ENCODE results near the gene AFF4.

Gene AFF4

DNA sequence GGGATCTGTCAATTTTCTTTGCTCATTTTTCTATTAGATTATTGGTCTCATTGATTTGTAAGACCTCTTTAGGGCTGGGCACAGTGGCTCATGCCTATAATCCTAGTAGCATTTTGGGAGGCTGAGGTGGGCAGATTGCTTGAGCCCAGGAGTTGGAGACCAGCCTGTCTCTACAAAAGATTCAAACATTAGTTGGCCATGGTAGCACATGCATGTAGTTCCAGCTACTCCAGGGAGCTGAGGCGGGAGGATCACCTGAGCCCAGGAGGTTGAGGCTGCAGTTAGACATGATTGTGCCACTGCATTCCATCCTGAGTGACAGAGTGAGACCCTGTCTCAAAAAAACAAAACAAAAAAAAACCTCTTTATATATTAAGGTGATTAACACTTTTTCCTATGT lies 126.6 kb downstream of the AFF4 start:
- Histone ChIP-seq H3K36me3 (replicated peaks; ENCODE audit: low read depth, low read length) (no peaks in the 10 kb centered on the region), H3K9ac (ENCODE audit: low read length) (no peak overlapping the region), H3K9me3 (ENCODE audit: insufficient read depth, low read length) (no peaks in the 10 kb centered on the region), H2AFZ (ENCODE audit: low read depth, low read length) (no peak overlapping the region), H3K79me2 (ENCODE audit: low read length) (no peaks in the 10 kb centered on the region), H3K27me3 (ENCODE audit: low read depth, low read length) (no peaks in the 10 kb centered on the region), H3K4me1 (ENCODE audit: low read length) (no peaks in the 10 kb centered on the region), H4K20me1 (ENCODE audit: insufficient read depth, low read length) (no peaks in the 10 kb centered on the region), H3K27ac (ENCODE audit: low read length) (no peak overlapping the region), H3K4me3 (ENCODE audit: low read length) (no peak overlapping the region), H3K4me2 (ENCODE audit: low read length) (no peak overlapping the region)
- TF ChIP-seq EZH2phosphoT487 (IDR thresholded peaks at IDR 0.05; ENCODE audit: low read depth) = no peak
- TF ChIP-seq, protein P1, sequence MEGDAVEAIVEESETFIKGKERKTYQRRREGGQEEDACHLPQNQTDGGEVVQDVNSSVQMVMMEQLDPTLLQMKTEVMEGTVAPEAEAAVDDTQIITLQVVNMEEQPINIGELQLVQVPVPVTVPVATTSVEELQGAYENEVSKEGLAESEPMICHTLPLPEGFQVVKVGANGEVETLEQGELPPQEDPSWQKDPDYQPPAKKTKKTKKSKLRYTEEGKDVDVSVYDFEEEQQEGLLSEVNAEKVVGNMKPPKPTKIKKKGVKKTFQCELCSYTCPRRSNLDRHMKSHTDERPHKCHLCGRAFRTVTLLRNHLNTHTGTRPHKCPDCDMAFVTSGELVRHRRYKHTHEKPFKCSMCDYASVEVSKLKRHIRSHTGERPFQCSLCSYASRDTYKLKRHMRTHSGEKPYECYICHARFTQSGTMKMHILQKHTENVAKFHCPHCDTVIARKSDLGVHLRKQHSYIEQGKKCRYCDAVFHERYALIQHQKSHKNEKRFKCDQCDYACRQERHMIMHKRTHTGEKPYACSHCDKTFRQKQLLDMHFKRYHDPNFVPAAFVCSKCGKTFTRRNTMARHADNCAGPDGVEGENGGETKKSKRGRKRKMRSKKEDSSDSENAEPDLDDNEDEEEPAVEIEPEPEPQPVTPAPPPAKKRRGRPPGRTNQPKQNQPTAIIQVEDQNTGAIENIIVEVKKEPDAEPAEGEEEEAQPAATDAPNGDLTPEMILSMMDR (IDR thresholded peaks at IDR 0.05; ENCODE audit: low read depth, low read length) = no peak

DNA sequence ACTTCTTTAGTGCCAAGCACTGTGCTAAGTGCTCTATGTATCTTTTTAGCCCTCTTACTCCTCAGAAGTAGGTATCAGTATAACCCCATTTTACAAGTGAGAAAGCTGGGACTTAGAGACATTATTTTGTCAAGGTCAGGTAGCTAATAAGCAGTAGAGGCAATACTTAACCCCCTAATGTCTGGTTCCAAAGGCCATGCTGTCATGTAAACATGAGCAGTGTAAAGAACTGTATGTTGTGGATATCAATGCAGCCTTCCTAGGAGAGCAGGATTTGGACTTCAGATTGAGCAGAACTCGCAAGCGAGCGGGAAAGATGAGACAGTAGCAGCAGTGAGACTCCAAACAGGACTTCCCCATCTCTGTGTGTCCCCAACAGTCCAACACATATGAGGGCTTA lies 129.4 kb downstream of the AFF4 start:
- Histone ChIP-seq H3K9ac (ENCODE audit: low read length) (no peak overlapping the region), H3K4me2 (ENCODE audit: low read length) (no peak overlapping the region), H3K27ac (ENCODE audit: low read length) (no peak overlapping the region), H3K9me3 (ENCODE audit: insufficient read depth, low read length) (no peaks in the 10 kb centered on the region), H3K4me1 (ENCODE audit: low read length) (0 out of 2 replicates have a peak, but pooled peaks cover 3% of the 10 kb centered on the region), H3K4me3 (ENCODE audit: low read length) (no peak overlapping the region), H3K36me3 (replicated peaks; ENCODE audit: low read depth, low read length) (no peaks in the 10 kb centered on the region), H4K20me1 (ENCODE audit: insufficient read depth, low read length) (no peaks in the 10 kb centered on the region), H2AFZ (ENCODE audit: low read depth, low read length) (no peak overlapping the region), H3K79me2 (ENCODE audit: low read length) (no peaks in the 10 kb centered on the region), H3K27me3 (ENCODE audit: low read depth, low read length) (no peaks in the 10 kb centered on the region)
- no peak for TF ChIP-seq EZH2phosphoT487 (IDR thresholded peaks at IDR 0.05; ENCODE audit: low read depth)
- TF ChIP-seq, protein P1 (IDR thresholded peaks at IDR 0.05; ENCODE audit: low read depth, low read length) = no peak

DNA sequence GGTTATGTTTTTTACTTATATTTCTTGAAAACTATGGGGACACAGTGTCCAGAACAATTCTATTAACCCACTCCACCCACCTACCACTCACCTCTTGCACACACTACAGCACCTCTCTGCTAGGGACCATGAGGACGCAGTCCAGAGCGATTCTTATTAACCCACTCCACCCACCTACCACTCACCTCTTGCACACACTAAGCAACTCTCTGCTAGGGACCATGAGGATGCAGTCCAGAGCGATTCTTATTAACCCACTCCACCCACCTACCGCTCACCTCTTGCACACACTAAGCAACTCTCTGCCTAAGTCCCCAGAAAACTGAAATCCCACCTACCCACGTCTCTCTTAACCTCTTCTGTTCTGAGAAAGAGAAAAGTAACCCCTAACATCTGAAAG lies 130.8 kb downstream of the AFF4 start:
- no peak overlapping the region for H2AFZ ChIP-seq (ENCODE audit: low read depth, low read length)
- no peak for TF ChIP-seq EZH2phosphoT487 (IDR thresholded peaks at IDR 0.05; ENCODE audit: low read depth)
- TF ChIP-seq, protein P1 (IDR thresholded peaks at IDR 0.05; ENCODE audit: low read depth, low read length) = no peak
- no peaks in the 10 kb centered on the region for H3K27me3 ChIP-seq (ENCODE audit: low read depth, low read length)
- no peaks in the 10 kb centered on the region for H3K79me2 ChIP-seq (ENCODE audit: low read length)
- H3K4me3 ChIP-seq (ENCODE audit: low read length) = no peak overlapping the region
- H3K4me1 ChIP-seq (ENCODE audit: low read length) = 0 out of 2 replicates have a peak, but pooled peaks cover 3% of the 10 kb centered on the region
- no peaks in the 10 kb centered on the region for H3K9me3 ChIP-seq (ENCODE audit: insufficient read depth, low read length)
- no peak overlapping the region for H3K9ac ChIP-seq (ENCODE audit: low read length)
- H4K20me1 ChIP-seq (ENCODE audit: insufficient read depth, low read length) = no peaks in the 10 kb centered on the region
- H3K4me2 ChIP-seq (ENCODE audit: low read length) = no peak overlapping the region
- no peaks in the 10 kb centered on the region for H3K36me3 ChIP-seq (replicated peaks; ENCODE audit: low read depth, low read length)
- no peak overlapping the region for H3K27ac ChIP-seq (ENCODE audit: low read length)

DNA sequence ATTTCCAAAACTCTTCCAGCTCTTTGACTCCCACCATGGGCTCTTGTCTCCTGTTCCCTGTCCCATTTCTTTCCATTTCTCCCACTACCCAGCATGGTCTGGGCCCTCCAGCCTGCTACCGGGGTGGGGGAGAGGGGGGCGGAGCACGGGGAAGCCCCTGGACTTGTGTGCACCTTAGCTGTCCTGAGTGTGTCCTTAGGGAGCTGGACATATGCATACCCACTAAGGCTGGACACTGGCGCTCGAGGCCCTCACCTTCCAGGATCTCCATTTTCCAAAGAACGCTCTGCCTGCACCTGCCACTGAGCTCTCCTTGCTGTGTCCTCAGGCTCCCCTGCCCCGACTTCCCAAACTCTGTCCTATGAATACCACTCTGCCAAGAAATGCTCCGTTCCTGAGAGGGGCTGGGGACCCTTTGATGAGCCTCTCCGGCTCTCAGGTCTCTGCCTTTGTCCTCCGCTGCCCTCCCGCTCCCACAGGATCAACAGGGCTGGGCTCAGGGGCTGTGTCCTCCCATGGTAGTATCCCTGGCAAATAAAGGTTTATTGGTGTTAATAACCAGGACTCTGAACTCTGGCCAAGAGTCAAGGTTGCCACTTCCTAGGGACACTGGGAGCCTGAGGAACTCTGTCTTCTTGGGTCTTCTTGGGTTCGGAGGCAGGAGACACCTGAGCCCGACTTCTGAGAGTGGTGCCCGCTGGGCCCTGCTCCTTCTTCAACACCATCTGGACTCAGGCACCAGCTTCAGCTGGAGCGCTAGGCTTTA lies 132.2 kb downstream of the AFF4 start:
- no peaks in the 10 kb centered on the region for H4K20me1 ChIP-seq (ENCODE audit: insufficient read depth, low read length)
- no peaks in the 10 kb centered on the region for H3K27me3 ChIP-seq (ENCODE audit: low read depth, low read length)
- H3K9me3 ChIP-seq (ENCODE audit: insufficient read depth, low read length) = no peaks in the 10 kb centered on the region
- H3K4me2 ChIP-seq (ENCODE audit: low read length) = peak overlapping the region; percentile 70
- H3K4me3 ChIP-seq (ENCODE audit: low read length) = peak overlapping the region; percentile 90
- no peak for TF ChIP-seq EZH2phosphoT487 (IDR thresholded peaks at IDR 0.05; ENCODE audit: low read depth)
- TF ChIP-seq, protein P1 (IDR thresholded peaks at IDR 0.05; ENCODE audit: low read depth, low read length) = no peak
- 0 out of 2 replicates have a peak, but pooled peaks cover 3% of the 10 kb centered on the region for H3K4me1 ChIP-seq (ENCODE audit: low read length)
- H2AFZ ChIP-seq (ENCODE audit: low read depth, low read length) = peak overlapping the region; percentile 81
- no peaks in the 10 kb centered on the region for H3K79me2 ChIP-seq (ENCODE audit: low read length)
- peak overlapping the region; percentile 72; the same call in 1 of the 2 replicates for H3K9ac ChIP-seq (ENCODE audit: low read length)
- H3K27ac ChIP-seq (ENCODE audit: low read length) = no peak overlapping the region
- H3K36me3 ChIP-seq (replicated peaks; ENCODE audit: low read depth, low read length) = no peaks in the 10 kb centered on the region
